Motor neuron (in vitro differentiated cells): Measurements from ENCODE around the gene C17orf100. TPM values are rescaled to one million over a fixed set of nuclear protein-coding genes. Genes with fewer than 3 reads are reported as not detected.

Experiments
- ATAC-seq, 8 experiments: fragments of 200-7000 bp; cut with Tn5 transposase; replicated peaks in 6 of 8; 2 replicates each; pipeline ENCODE4 v1.8.0; 2021; ENCODE audit warnings: mild to moderate bottlenecking in 8 of 8, moderate library complexity in 8 of 8
- H3K27ac ChIP-seq, 2 donors: fragments of 250-450 bp; sonication (Bioruptor Pico); 2 replicates each; pipeline ENCODE4 v1.9.0; 2021; ENCODE audit warnings: antibody characterized with exemption in 2 of 2, mild to moderate bottlenecking in 2 of 2, moderate library complexity in 1 of 2
- H3K4me1 ChIP-seq, 2 donors: fragments of 250-450 bp; sonication (Bioruptor Pico); replicated peaks in 1 of 2; 2 replicates each; pipeline ENCODE4 v1.6.1; 2021; ENCODE audit warnings: antibody characterized with exemption in 2 of 2, mild to moderate bottlenecking in 2 of 2, moderate library complexity in 1 of 2
- H3K4me3 ChIP-seq, 5 donors: fragments of 250-450 bp; sonication (Bioruptor Pico); 2 replicates each; pipeline ENCODE4 v1.9.0; 2021; ENCODE audit warnings: antibody characterized with exemption in 5 of 5, mild to moderate bottlenecking in 5 of 5, moderate library complexity in 4 of 5
- WGBS, 10 experiments: fragments of 450-650 bp; shearing (Covaris generic); methylation state at CpG; one replicate each; pipeline ENCODE4 v1.0.0; 2022; 5-methylcytosine and 5-hydroxymethylcytosine counted together
- in situ Hi-C, 9 experiments: fragments of 400-800 bp; cut with MboI; loops; one replicate each; pipeline ENCODE4 v1.15.0; 2021; ENCODE audit warnings: low sequenced_read_pairs in 9 of 9, low pct_unique_long_range_greater_than_20kb in 2 of 9; ENCODE audit not compliant: unreplicated experiment in 9 of 9
- total RNA-seq, 8 experiments: library from RNA; unstranded; fragments of 300-600 nt; gene quantifications; 2 replicates each; pipeline versions ENCODE4 v1.2.3 to v1.2.4, GENCODE V29; 2022

C17orf100 gene
- total RNA-seq, 8 experiments from 2014 or later = 0.56 to 8.9 (median 4.3) TPM

GRCh38 chr17:6636105-6636504 lies 15.5 kb upstream of the C17orf100 start:
- in situ Hi-C loops = no loop called here
- ATAC-seq = no peak
- WGBS, 10 experiments = 49 to 100% (median 94%) methylated on average over 1 to 2 of the region's 2 CpGs; no CpG with 5 or more reads in 5 of the 10 experiments

GRCh38 chr17:6636616-6637457 lies 14.7 kb upstream of the C17orf100 start:
- Histone ChIP-seq H3K27ac (no peak overlapping the region), H3K4me3 (no peak overlapping the region), H3K4me1 (peaks cover 11 to 12% of the 10 kb centered on the region in 2 donors)
- in situ Hi-C loops = no loop called here
- WGBS, 10 experiments = 70 to 100% (median 91%) methylated on average over 1 to 11 of the region's 17 CpGs; no CpG with 5 or more reads in 4 of the 10 experiments
- no peak for ATAC-seq

More at GRCh38 chr17:6636105-6636504, 15.5 kb upstream of the C17orf100 start:
- Histone ChIP-seq H3K4me3 (no peak overlapping the region), H3K4me1 (peaks cover 8 to 9% of the 10 kb centered on the region in 2 donors), H3K27ac (no peak overlapping the region)

GRCh38 chr17:6637458-6637840 lies 14.1 kb upstream of the C17orf100 start:
- Histone ChIP-seq H3K4me3 (no peak overlapping the region), H3K4me1 (peaks cover 17% of the 10 kb centered on the region in 2 donors), H3K27ac (no peak overlapping the region)
- 100% methylated on average over 2 of the region's 6 CpGs; no CpG with 5 or more reads in 9 of the 10 experiments for WGBS, 10 experiments
- ATAC-seq = no peak
- in situ Hi-C loops = no loop called here

- in situ Hi-C loops = no loop called here
- peaks cover 17 to 18% of the 10 kb centered on the region in 2 donors for H3K4me1 ChIP-seq
- WGBS, 10 experiments = 0 to 90% (median 63%) methylated on average over 1 to 8 of the region's 24 CpGs; no CpG with 5 or more reads in 7 of the 10 experiments
- H3K4me3 ChIP-seq = no peak overlapping the region
- no peak overlapping the region for H3K27ac ChIP-seq
- ATAC-seq = no peak
These were observed 13.3 kb upstream of the C17orf100 start for GRCh38 chr17:6638046-6638908.

GRCh38 chr17:6639014-6639585 lies 12.5 kb upstream of the C17orf100 start:
- H3K27ac ChIP-seq = no peak overlapping the region
- WGBS, 10 experiments = 0% methylated on average over 1 of the region's 15 CpGs; no CpG with 5 or more reads in 9 of the 10 experiments
- no peak for ATAC-seq
- H3K4me1 ChIP-seq = peaks cover 17 to 18% of the 10 kb centered on the region in 2 donors
- peak overlapping the region; percentile 45 to 83 (median 69) for H3K4me3 ChIP-seq
- in situ Hi-C loops = no loop called here

- H3K4me1 ChIP-seq = peaks cover 17 to 18% of the 10 kb centered on the region in 2 donors
- H3K4me3 ChIP-seq = peak overlapping the region; percentile 45 to 83 (median 69)
- WGBS, 10 experiments = 0 to 15% (median 0%) methylated on average over 2 to 4 of the region's 67 CpGs; no CpG with 5 or more reads in 7 of the 10 experiments
- H3K27ac ChIP-seq = peak overlapping the region; percentile 80 to 91
- in situ Hi-C loops = no loop called here
- ATAC-seq = peak; percentile 35 to 54 (median 50)
These were observed 11.7 kb upstream of the C17orf100 start for GRCh38 chr17:6639586-6640535.

GRCh38 chr17:6640536-6641246 lies 10.9 kb upstream of the C17orf100 start, which contains the start of the genes KIAA0753 and TXNDC17:
KIAA0753 (minus strand) TSS chr17:6640711; CDS start chr17:6635103, 5,608 bp downstream.
TXNDC17 (plus strand) TSS chr17:6641060; CDS start chr17:6641083, 23 bp downstream.
- in situ Hi-C loops = no loop called here
- H3K4me1 ChIP-seq = peaks cover 17 to 18% of the 10 kb centered on the region in 2 donors
- peak; percentile 83 to 92 (median 91) for ATAC-seq

GRCh38 chr17:6641247-6641863 lies 10.2 kb upstream of the C17orf100 start:
- ATAC-seq = peak in 7 of 8 experiments; percentile 7 to 50 (median 18)
- in situ Hi-C loops = no loop called here

More at GRCh38 chr17:6640536-6641246, 10.9 kb upstream of the C17orf100 start, which contains the start of the genes KIAA0753 and TXNDC17:
- 0 to 4% (median 0%) methylated on average over 1 to 18 of the region's 52 CpGs; no CpG with 5 or more reads in 3 of the 10 experiments for WGBS, 10 experiments
- H3K4me3 ChIP-seq = peak within 1 kb of the TSS; percentile 45 to 83 (median 69)
- peak within 1 kb of the TSS; percentile 80 to 91 for H3K27ac ChIP-seq

GRCh38 chr17:6642592-6642991 lies 9.0 kb upstream of the C17orf100 start:
- 14 to 100% (median 58%) methylated on average over 1 to 2 of the region's 2 CpGs; no CpG with 5 or more reads in 2 of the 10 experiments for WGBS, 10 experiments
- peaks cover 17 to 18% of the 10 kb centered on the region in 2 donors for H3K4me1 ChIP-seq
- in situ Hi-C loops = no loop called here
- no peak for ATAC-seq
- peak overlapping the region in 1 of 5 donors; percentile 5 for H3K4me3 ChIP-seq
- H3K27ac ChIP-seq = no peak overlapping the region

More at GRCh38 chr17:6641247-6641863, 10.2 kb upstream of the C17orf100 start:
- peak overlapping the region; percentile 45 to 83 (median 69) for H3K4me3 ChIP-seq
- H3K27ac ChIP-seq = peak overlapping the region; percentile 80 to 91
- WGBS, 10 experiments = 0 to 17% (median 1%) methylated on average over 1 to 15 of the region's 20 CpGs; no CpG with 5 or more reads in 1 of the 10 experiments
- H3K4me1 ChIP-seq = peaks cover 17 to 18% of the 10 kb centered on the region in 2 donors

- WGBS, 10 experiments = 20 to 100% (median 86%) methylated on average over 1 to 4 of the region's 5 CpGs; no CpG with 5 or more reads in 2 of the 10 experiments
- in situ Hi-C loops = no loop called here
- H3K27ac ChIP-seq = no peak overlapping the region
- no peak for ATAC-seq
- H3K4me3 ChIP-seq = no peak overlapping the region
- peaks cover 17 to 18% of the 10 kb centered on the region in 2 donors for H3K4me1 ChIP-seq
These were observed 8.0 kb upstream of the C17orf100 start for GRCh38 chr17:6643451-6644125.
